PC-9 (cell line): Measurements from ENCODE around the gene PSMD14.

Experiments
- EZH2 ChIP-seq: fragments of 200-600 bp; sonication (generic); IDR thresholded peaks from 2 replicates; pipeline ENCODE4 v1.8.0; 2017; ENCODE audit warnings: antibody characterized with exemption, low read depth
- TF ChIP-seq, protein P1 (sequence below): fragments of 200-600 bp; sonication (generic); conservative IDR thresholded peaks from 2 replicates; pipeline ENCODE4 v1.6.1; 2017; ENCODE audit warnings: mixed run types, antibody characterized with exemption, mild to moderate bottlenecking, moderate library complexity

DNA sequence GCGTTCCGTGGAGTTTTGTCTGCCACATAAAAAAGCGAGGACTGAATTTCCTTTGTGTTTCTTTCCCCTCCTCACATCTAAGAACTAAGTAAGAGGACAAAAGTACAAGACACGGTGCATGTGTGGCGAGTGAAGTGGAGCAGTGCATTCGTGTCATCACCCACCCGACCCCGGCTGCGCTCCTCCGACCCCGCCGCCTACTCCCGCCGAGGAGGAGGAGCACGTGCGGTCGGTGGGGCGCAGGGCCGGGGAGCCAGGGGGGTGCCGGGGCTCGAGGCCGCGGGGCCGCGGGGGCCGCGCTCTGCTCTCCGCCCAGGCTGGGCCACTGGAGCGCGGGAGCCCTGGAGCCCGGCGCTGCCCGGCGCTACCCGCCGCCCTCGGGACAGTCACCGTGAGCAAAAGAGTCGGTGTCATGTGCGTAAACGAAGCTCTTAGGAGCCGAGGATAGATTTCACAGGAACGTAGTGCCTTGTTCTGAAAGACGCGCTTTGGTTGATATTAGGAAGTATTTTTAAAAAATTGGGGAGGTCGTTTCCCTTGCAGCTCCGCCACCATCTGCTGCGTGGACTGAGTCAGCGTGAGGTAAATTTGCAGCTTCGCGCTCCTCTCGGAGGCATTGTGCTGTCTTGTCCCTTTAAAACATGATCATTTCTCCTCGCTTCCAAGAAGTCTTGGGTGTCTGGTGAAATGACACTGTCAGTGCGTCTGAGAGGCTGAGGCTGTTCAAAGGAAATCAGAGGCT, 118.9 kb downstream of the PSMD14 start:
- TF ChIP-seq, protein P1, sequence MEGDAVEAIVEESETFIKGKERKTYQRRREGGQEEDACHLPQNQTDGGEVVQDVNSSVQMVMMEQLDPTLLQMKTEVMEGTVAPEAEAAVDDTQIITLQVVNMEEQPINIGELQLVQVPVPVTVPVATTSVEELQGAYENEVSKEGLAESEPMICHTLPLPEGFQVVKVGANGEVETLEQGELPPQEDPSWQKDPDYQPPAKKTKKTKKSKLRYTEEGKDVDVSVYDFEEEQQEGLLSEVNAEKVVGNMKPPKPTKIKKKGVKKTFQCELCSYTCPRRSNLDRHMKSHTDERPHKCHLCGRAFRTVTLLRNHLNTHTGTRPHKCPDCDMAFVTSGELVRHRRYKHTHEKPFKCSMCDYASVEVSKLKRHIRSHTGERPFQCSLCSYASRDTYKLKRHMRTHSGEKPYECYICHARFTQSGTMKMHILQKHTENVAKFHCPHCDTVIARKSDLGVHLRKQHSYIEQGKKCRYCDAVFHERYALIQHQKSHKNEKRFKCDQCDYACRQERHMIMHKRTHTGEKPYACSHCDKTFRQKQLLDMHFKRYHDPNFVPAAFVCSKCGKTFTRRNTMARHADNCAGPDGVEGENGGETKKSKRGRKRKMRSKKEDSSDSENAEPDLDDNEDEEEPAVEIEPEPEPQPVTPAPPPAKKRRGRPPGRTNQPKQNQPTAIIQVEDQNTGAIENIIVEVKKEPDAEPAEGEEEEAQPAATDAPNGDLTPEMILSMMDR = no peak
- no peak for TF ChIP-seq EZH2
